ENCODE data around the gene PAPOLA. TPM values are rescaled to one million over a fixed set of nuclear protein-coding genes. Genes with fewer than 3 reads are reported as not detected.

Gene PAPOLA
- total and polyA plus RNA-seq, 2 donors (not counting 1 experiment from before 2014, with no cell fraction given), result 104 to 324 TPM

GRCh38 chr14:96484399-96484798, 17.8 kb upstream of the PAPOLA start:
- CTCF ChIA-PET, result no interaction called here

DNA sequence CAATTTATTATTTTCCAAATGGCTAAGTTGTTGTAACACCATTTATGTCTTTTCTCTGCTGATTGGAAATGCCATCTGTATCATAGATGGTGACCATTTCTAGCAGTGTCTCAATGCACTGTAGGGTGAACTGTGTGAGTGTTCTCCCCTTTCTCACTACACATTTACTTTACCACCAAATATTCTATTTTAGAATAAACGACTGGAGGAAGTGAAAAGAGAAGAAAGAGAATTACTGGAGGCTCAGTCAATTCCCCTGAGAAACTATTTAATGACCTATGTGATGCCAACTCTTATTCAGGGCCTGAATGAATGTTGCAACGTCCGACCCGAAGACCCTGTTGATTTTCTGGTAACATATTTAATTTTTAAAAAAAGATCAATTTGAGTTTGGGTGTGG, 15.5 kb upstream of the PAPOLA start:
- CTCF ChIA-PET, result no interaction called here
- no peaks in the 10 kb centered on the region for H3K9me3 ChIP-seq (ENCODE audit: control extremely low read depth in 1 of 3, control insufficient read depth in 2 of 3, insufficient read depth in 1 of 3, low read length in 2 of 3)
- DNase-seq, result no peak
- no CpG with 5 or more reads among the region's 4 CpGs for WGBS (ENCODE audit: insufficient coverage)
- H3K36me3 ChIP-seq (replicated peaks in 1 of 2; ENCODE audit: control extremely low read depth in 1 of 2, control insufficient read depth in 1 of 2, extremely low read depth in 1 of 2, insufficient read depth in 2 of 2, low read length in 1 of 2), result no peaks in the 10 kb centered on the region
- H3K79me2 ChIP-seq (ENCODE audit: control insufficient read depth, insufficient read depth, low read length), result peaks cover 8% of the 10 kb centered on the region
- Mint-ChIP-seq H3K4me3 (peak overlapping the region; percentile 66), H3K9me3 (ENCODE audit: insufficient read depth) (peaks cover 3% of the 10 kb centered on the region), H3K27ac (peak overlapping the region; percentile 32), H3K27me3 (no peaks in the 10 kb centered on the region), H3K4me1 (peaks cover 31% of the 10 kb centered on the region)
- POLR2A ChIA-PET, result no interaction called here
- no peaks in the 10 kb centered on the region for H3K27me3 ChIP-seq (replicated peaks in 1 of 4; ENCODE audit: control extremely low read depth in 1 of 4, control insufficient read depth in 3 of 4, insufficient read depth in 4 of 4, low read length in 3 of 4)
- intact Hi-C loops (cut with micrococcal nuclease), result no loop called here
- no peaks in the 10 kb centered on the region for H4K20me1 ChIP-seq (ENCODE audit: control insufficient read depth, insufficient read depth, low read length, poor library complexity, severe bottlenecking)
- no peak for TF ChIP-seq EZH2 (IDR thresholded peaks at IDR 0.05; ENCODE audit: borderline replicate concordance, insufficient read depth, low read depth, low read length, poor library complexity, severe bottlenecking)
- TF ChIP-seq, protein P1, sequence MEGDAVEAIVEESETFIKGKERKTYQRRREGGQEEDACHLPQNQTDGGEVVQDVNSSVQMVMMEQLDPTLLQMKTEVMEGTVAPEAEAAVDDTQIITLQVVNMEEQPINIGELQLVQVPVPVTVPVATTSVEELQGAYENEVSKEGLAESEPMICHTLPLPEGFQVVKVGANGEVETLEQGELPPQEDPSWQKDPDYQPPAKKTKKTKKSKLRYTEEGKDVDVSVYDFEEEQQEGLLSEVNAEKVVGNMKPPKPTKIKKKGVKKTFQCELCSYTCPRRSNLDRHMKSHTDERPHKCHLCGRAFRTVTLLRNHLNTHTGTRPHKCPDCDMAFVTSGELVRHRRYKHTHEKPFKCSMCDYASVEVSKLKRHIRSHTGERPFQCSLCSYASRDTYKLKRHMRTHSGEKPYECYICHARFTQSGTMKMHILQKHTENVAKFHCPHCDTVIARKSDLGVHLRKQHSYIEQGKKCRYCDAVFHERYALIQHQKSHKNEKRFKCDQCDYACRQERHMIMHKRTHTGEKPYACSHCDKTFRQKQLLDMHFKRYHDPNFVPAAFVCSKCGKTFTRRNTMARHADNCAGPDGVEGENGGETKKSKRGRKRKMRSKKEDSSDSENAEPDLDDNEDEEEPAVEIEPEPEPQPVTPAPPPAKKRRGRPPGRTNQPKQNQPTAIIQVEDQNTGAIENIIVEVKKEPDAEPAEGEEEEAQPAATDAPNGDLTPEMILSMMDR (IDR thresholded peaks at IDR 0.05), result no peak
- H3K4me3 ChIP-seq (ENCODE audit: control extremely low read depth in 1 of 5, extremely low read depth in 1 of 5, insufficient read depth in 1 of 5, low read depth in 2 of 5, low read length in 4 of 5), result peak overlapping the region in 3 of 5 experiments; percentile 24 to 50 (median 33)
- H3K9ac ChIP-seq (ENCODE audit: low read length), result peak overlapping the region; percentile 44
- H3K4me1 ChIP-seq (ENCODE audit: control insufficient read depth in 2 of 2, insufficient read depth in 2 of 2, low read length in 2 of 2), result peaks cover 25% of the 10 kb centered on the region in 2 donors
- peak overlapping the region; percentile 25 to 26 for H3K27ac ChIP-seq (ENCODE audit: low read length in 2 of 2)
- peak overlapping the region; percentile 58 for H3K4me2 ChIP-seq (replicated peaks; ENCODE audit: low read depth, low read length, poor library complexity, severe bottlenecking)
- peak; percentile 51 for ATAC-seq (ENCODE audit: low read depth)
- H2AFZ ChIP-seq (ENCODE audit: insufficient read depth, low read depth, low read length, poor library complexity, severe bottlenecking), result peak overlapping the region; percentile 32

More at GRCh38 chr14:96484399-96484798, 17.8 kb upstream of the PAPOLA start:
- Histone ChIP-seq H3K4me3 (ENCODE audit: control extremely low read depth in 1 of 5, extremely low read depth in 1 of 5, insufficient read depth in 1 of 5, low read depth in 2 of 5, low read length in 4 of 5) (no peak overlapping the region), H3K27me3 (replicated peaks in 1 of 4; ENCODE audit: control extremely low read depth in 1 of 4, control insufficient read depth in 3 of 4, insufficient read depth in 4 of 4, low read length in 3 of 4) (no peaks in the 10 kb centered on the region), H3K79me2 (ENCODE audit: control insufficient read depth, insufficient read depth, low read length) (peaks cover 4% of the 10 kb centered on the region), H3K4me2 (replicated peaks; ENCODE audit: low read depth, low read length, poor library complexity, severe bottlenecking) (no peak overlapping the region), H3K4me1 (ENCODE audit: control insufficient read depth in 2 of 2, insufficient read depth in 2 of 2, low read length in 2 of 2) (peaks cover 11 to 18% of the 10 kb centered on the region in 2 donors), H4K20me1 (ENCODE audit: control insufficient read depth, insufficient read depth, low read length, poor library complexity, severe bottlenecking) (no peaks in the 10 kb centered on the region), H3K27ac (ENCODE audit: low read length in 2 of 2) (no peak overlapping the region), H3K36me3 (replicated peaks in 1 of 2; ENCODE audit: control extremely low read depth in 1 of 2, control insufficient read depth in 1 of 2, extremely low read depth in 1 of 2, insufficient read depth in 2 of 2, low read length in 1 of 2) (no peaks in the 10 kb centered on the region), H2AFZ (ENCODE audit: insufficient read depth, low read depth, low read length, poor library complexity, severe bottlenecking) (no peak overlapping the region), H3K9me3 (ENCODE audit: control extremely low read depth in 1 of 3, control insufficient read depth in 2 of 3, insufficient read depth in 1 of 3, low read length in 2 of 3) (no peaks in the 10 kb centered on the region), H3K9ac (ENCODE audit: low read length) (no peak overlapping the region)
- ATAC-seq (ENCODE audit: low read depth) (no peak), DNase-seq (no peak)
- POLR2A ChIA-PET, result no interaction called here
- H3K27me3 Mint-ChIP-seq, result no peaks in the 10 kb centered on the region
- H3K27ac Mint-ChIP-seq, result no peak overlapping the region
- no peak overlapping the region for H3K4me3 Mint-ChIP-seq
- TF ChIP-seq EZH2 (IDR thresholded peaks at IDR 0.05; ENCODE audit: borderline replicate concordance, insufficient read depth, low read depth, low read length, poor library complexity, severe bottlenecking), result no peak
- TF ChIP-seq, protein P1 (IDR thresholded peaks at IDR 0.05), result no peak
- intact Hi-C loops (cut with micrococcal nuclease), result no loop called here
- H3K9me3 Mint-ChIP-seq (ENCODE audit: insufficient read depth), result peaks cover 3% of the 10 kb centered on the region
- peaks cover 21% of the 10 kb centered on the region for H3K4me1 Mint-ChIP-seq
